Esophagus squamous epithelium (tissue), 4 donors: ENCODE results near the gene SMARCA2.

Source experiments
- CTCF ChIP-seq, 6 experiments: fragments of 450-650 bp in 4 of 6; fragments of 200-600 bp in 2 of 6; sonication (generic) in 2 of 6; IDR thresholded peaks; one replicate each; pipeline ENCODE4 v1.5.1; 2016 to 2019; ENCODE audit warnings: antibody characterized with exemption in 6 of 6, mild to moderate bottlenecking in 4 of 6, moderate library complexity in 4 of 6
- POLR2A ChIP-seq, 4 donors: fragments of 450-650 bp; IDR thresholded peaks; one replicate each; pipeline ENCODE4 v1.6.1; 2017; ENCODE audit warnings: antibody characterized with exemption in 4 of 4, mild to moderate bottlenecking in 4 of 4, moderate library complexity in 3 of 4

GRCh38 chr9:2158111-2158610 lies 143.0 kb downstream of the SMARCA2 start:
- TF ChIP-seq CTCF (IDR thresholded peaks at IDR 0.05) (peak in 1 of 6 experiments; percentile 12), POLR2A (IDR thresholded peaks at IDR 0.05) (no peak)
